GM10248 (cell line): ENCODE results near the gene PACRG.

Experiments
- CTCF ChIA-PET: fragments of 300-600 bp; sonication (Branson Sonifier 250); formaldehyde crosslinking; extraction: SDS; loops from one replicate; lab custom pipeline; 2021; ENCODE audit warnings: antibody characterized with exemption; lab: Yijun Ruan, JAX
- POLR2A ChIA-PET: fragments of 350-650 bp; sonication (Branson Sonifier 250); formaldehyde crosslinking; extraction: SDS; loops from one replicate; lab custom pipeline; 2020; ENCODE audit warnings: antibody characterized with exemption; lab: Yijun Ruan, JAX
- DNase-seq: peaks from one replicate; pipeline ENCODE4 v3.0.0; 2012; ENCODE audit errors: extremely low spot score
- CTCF ChIP-seq: IDR thresholded peaks from 2 replicates; pipeline ENCODE4 v1.5.1; 2012; ENCODE audit warnings: mild to moderate bottlenecking, low read depth; ENCODE audit errors: extremely low read depth, missing control alignments, control extremely low read depth

PACRG gene

GRCh38 chr6:163026893-163027292, 299.1 kb downstream of the PACRG start:
- ChIA-PET CTCF (no interaction called here), POLR2A (no interaction called here)
- DNase-seq, result no peak
- no peak for TF ChIP-seq CTCF

GRCh38 chr6:163030980-163031379, 303.2 kb downstream of the PACRG start:
- POLR2A ChIA-PET, result no interaction called here
- CTCF ChIA-PET, result no interaction called here
- no peak for DNase-seq
- no peak for TF ChIP-seq CTCF

DNA sequence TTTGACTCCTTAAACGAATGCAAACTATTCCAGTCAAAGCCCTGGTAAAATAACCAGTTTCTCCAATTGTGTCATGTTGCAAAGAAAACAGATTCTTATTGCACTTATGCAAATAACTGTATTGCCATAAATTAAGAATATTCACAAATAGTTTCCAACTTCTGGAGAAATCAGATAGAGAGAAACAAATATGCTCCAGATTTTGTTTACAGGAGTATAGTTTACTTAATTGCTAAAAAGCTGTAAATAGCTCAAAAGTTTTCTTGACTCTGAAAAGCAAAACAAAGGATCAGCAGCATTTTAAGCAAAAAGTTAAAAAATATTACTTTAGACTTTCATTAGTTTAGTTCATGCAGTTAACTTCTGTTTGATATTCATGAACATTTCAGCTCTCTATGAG, 304.2 kb downstream of the PACRG start:
- no peak for TF ChIP-seq CTCF

GRCh38 chr6:163036160-163036645, 308.4 kb downstream of the PACRG start:
- CTCF ChIA-PET, result interaction anchor here (0.7 kb wide), 1 partner anchor 24 kb away, joined by 4 read pairs; no protein-coding TSS in a partner anchor
- POLR2A ChIA-PET, result no interaction called here
- DNase-seq, result no peak
- TF ChIP-seq CTCF, result no peak

More for the DNA sequence above, 304.2 kb downstream of the PACRG start:
- POLR2A ChIA-PET, result no interaction called here
- CTCF ChIA-PET, result no interaction called here
- no peak for DNase-seq

DNA sequence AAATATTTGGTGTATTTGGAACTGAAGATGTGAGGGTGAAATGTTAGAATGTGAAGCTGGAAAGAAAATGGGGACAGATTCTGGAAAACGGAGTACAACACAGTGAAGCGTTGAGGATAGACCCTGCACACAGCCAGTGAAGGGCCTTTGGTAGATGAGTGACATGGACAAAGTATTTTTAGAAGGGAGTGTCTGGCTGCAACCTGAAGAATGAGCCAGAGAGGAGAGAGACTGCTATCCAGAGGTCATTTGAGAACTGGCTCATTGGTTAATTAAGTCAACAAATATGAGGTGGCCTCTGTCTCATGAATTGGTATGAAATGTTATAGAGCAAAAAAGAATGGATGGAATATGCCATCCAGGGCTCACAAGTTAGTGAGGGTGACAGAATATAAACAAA, 310.5 kb downstream of the PACRG start:
- CTCF ChIA-PET, result no interaction called here
- POLR2A ChIA-PET, result no interaction called here
- TF ChIP-seq CTCF, result no peak
- no peak for DNase-seq

- no peak for DNase-seq
- ChIA-PET POLR2A (no interaction called here), CTCF (no interaction called here)
- TF ChIP-seq CTCF, result no peak
Measured at GRCh38 chr6:163048345-163048744, 320.6 kb downstream of the PACRG start.

DNA sequence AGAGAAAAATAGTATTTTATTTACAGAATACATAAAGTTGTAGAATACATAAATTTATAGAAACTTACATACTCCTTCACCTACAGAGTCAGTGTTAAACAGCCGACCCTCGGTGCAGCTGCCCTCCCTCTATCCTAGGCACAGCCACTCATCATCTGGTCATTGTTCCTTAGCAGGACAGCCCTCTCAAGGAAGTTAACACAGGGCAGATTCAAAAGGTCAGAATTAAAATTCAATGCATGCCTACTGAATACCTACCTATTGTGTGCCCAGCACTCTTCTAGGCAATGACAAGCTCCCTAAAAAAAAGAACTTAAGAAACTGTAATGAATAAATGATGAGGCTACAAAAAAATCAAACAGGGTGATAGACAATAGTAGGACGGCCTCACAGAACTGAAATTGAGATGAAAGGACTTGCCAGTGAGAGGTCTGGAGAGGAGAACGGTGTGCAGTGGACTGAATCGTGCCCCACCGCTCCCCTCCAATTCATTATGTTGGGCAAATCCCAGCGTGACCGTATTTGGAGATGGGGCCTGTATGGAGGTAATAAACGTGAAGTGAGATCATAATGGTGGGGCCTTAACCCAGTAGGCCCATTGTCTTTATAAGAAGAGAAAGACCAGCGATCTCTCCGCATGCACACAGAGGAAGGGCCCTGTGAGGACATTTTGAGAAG, 326.0 kb downstream of the PACRG start:
- ChIA-PET POLR2A (no interaction called here), CTCF (no interaction called here)
- no peak for TF ChIP-seq CTCF
- DNase-seq, result no peak
